NCI-H2107 (cell line): ENCODE results near the gene MATN4.

Source experiments
- DNase-seq: peaks from one replicate; lab custom pipeline; 2025; lab: John Stamatoyannopoulos, UW

Gene MATN4

GRCh38 chr20:45248609-45249008 is 59.5 kb downstream of the MATN4 start:
- no peak for DNase-seq

- no peak for DNase-seq
Observed at GRCh38 chr20:45247865-45248264, 60.2 kb downstream of the MATN4 start.

- DNase-seq, result no peak
Observed at GRCh38 chr20:45246109-45246508, 62.0 kb downstream of the MATN4 start.
